Gastrocnemius medialis (tissue), 4 donors: Measurements from ENCODE around the gene MAS1.

Experiments used
- CTCF ChIP-seq, 5 experiments: fragments of 450-650 bp in 3 of 5; fragments of 200-600 bp in 2 of 5; sonication (generic) in 2 of 5; IDR thresholded peaks in 4 of 5; conservative IDR thresholded peaks in 1 of 5; 1 replicate in 4 of 5; 2 replicates in 1 of 5; pipeline ENCODE4 v1.5.1; 2016 to 2019; ENCODE audit warnings: antibody characterized with exemption in 5 of 5, mild to moderate bottlenecking in 3 of 5, moderate library complexity in 3 of 5
- POLR2A ChIP-seq, 2 donors: fragments of 450-650 bp; IDR thresholded peaks; one replicate each; pipeline ENCODE4 v1.6.1; 2017; ENCODE audit warnings: antibody characterized with exemption in 2 of 2, mild to moderate bottlenecking in 2 of 2, moderate library complexity in 2 of 2

DNA sequence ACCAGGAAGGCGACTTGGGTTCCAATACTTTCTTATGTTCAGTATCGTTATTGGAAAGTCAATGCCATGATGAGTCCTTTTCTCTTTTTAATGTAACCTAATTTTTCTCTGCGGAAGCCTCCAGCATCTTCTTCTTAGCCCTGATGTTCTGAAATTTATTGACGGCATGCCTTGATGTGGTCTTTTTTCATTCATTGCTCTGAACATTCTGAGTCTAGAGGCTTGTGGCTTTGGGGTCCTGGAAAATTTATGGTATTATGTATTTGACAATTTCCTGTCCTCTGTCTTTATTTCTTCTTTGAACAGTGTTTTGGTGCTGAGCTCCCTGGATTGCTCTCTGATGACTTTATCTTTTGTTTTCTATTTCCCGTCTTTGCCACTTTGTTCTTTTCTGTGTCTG, 28.7 kb upstream of the MAS1 start:
- TF ChIP-seq CTCF (IDR thresholded peaks at IDR 0.05 in 4 of 5, conservative IDR thresholded peaks at IDR 0.05 in 1 of 5) (no peak), POLR2A (IDR thresholded peaks at IDR 0.05) (no peak)
